Measurements from ENCODE around the gene RBFOX1. TPM values are rescaled to one million over a fixed set of nuclear protein-coding genes. Genes with fewer than 3 reads are reported as not detected.

The RBFOX1 gene
- total and polyA plus RNA-seq, 10 of the 15 experiments (the other 5 are each of a cell fraction or from before 2014, with no cell fraction given), result 0.87 TPM; not detected in 9

DNA sequence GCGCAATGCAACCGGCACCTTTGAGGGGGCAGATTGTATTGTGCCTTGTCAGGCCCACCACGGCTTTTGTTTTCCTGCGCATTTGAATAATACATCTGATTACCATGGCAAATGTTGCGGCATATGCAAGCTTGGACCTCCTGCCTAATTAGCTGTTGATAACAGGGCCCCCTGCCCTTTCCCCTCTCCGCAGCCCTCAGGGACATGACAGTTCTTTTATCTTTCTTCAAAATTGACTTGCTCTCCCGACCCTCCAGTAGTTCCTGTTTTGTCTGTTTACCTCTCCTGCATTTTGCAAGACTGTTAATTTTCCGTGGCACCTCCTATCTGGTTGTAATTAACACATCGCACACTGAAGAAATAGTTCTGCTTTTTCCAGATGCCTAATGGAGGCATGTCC is 86.8 kb downstream of the RBFOX1 start (continued):
- no peak for TF ChIP-seq CEBPZ (IDR thresholded peaks at IDR 0.05; ENCODE audit: low read depth, low read length)

- FAIRE-seq (no peak), ATAC-seq (no peak), DNase-seq (ENCODE audit: low read depth, low spot score) (no peak)
- WGBS (ENCODE audit: insufficient coverage, insufficient replicate concordance, low lambda C conversion rate, missing lambda C conversion rate), result 16% methylated on average over 6 of the region's 6 CpGs
- no peaks in the 10 kb centered on the region for H3K79me2 ChIP-seq (ENCODE audit: control insufficient read depth, insufficient read depth, low read length)
- intact Hi-C loops (cut with micrococcal nuclease; ENCODE audit: unreplicated experiment), result no loop called here
- POLR2A ChIA-PET, result no interaction called here
- H3K4me3 ChIP-seq, result no peak overlapping the region
- H3K36me3 ChIP-seq (ENCODE audit: control insufficient read depth in 2 of 2, insufficient read depth in 2 of 2, low read length in 1 of 2), result no peaks in the 10 kb centered on the region
- in situ Hi-C loops (cut with MboI), result no loop called here
- no peaks in the 10 kb centered on the region for H3K27me3 ChIP-seq (replicated peaks in 1 of 2; ENCODE audit: control insufficient read depth in 2 of 2, insufficient read depth in 2 of 2, low read length in 1 of 2)
- RAD21 ChIA-PET (ENCODE audit: unreplicated experiment), result no interaction called here
- H2AFZ ChIP-seq (ENCODE audit: control insufficient read depth, low read depth, low read length), result no peak overlapping the region
- no peak overlapping the region for H3K27ac ChIP-seq (ENCODE audit: control insufficient read depth, insufficient read depth)
- BruUV-seq (replicated peaks), result no TSS peak
- no peak for TF ChIP-seq HCFC1 (IDR thresholded peaks at IDR 0.05; ENCODE audit: low read length)
- TF ChIP-seq LARP7 (IDR thresholded peaks at IDR 0.05), result no peak
- TF ChIP-seq SIN3A (IDR thresholded peaks at IDR 0.05; ENCODE audit: low read depth, low read length), result no peak
- no peak for TF ChIP-seq CBX3 (IDR thresholded peaks at IDR 0.05; ENCODE audit: borderline replicate concordance, low read depth)
- no peak for TF ChIP-seq ZNF207 (IDR thresholded peaks at IDR 0.05; ENCODE audit: borderline replicate concordance)
- H3K4me2 ChIP-seq (ENCODE audit: control insufficient read depth, insufficient read depth), result no peak overlapping the region
- no peak overlapping the region for H3K9ac ChIP-seq (ENCODE audit: control insufficient read depth, insufficient read depth, low read length)
- H4K20me1 ChIP-seq (ENCODE audit: control insufficient read depth, insufficient read depth), result no peaks in the 10 kb centered on the region
- CTCF ChIA-PET, result no interaction called here
- no peaks in the 10 kb centered on the region for H3K4me1 ChIP-seq (ENCODE audit: control insufficient read depth, insufficient read depth, low read length)
- SMC1A ChIA-PET (ENCODE audit: uncharacterized antibody, unreplicated experiment), result no interaction called here
- no peaks in the 10 kb centered on the region for H3K9me3 ChIP-seq (replicated peaks; ENCODE audit: control insufficient read depth, insufficient read depth, low read length)
Observed at GRCh38 chr16:7420079-7420478, 87.4 kb downstream of the RBFOX1 start.

All from GM12878 (cell line).